Colonic mucosa (tissue), 4 donors: Measurements from ENCODE around the gene RYK. TPM values are rescaled to one million over a fixed set of nuclear protein-coding genes. Genes with fewer than 3 reads are reported as not detected.

Experiments used
- DNase-seq: peaks from one replicate; pipeline ENCODE4 v3.0.0-alpha.2; 2020
- H3K27ac ChIP-seq: fragments of 200-600 bp; one replicate; pipeline ENCODE4 v1.8.0; 2021
- H3K27me3 ChIP-seq: fragments of 200-600 bp; one replicate; pipeline ENCODE4 v1.8.0; 2021
- H3K36me3 ChIP-seq: fragments of 200-600 bp; one replicate; pipeline ENCODE4 v1.8.0; 2021
- H3K4me1 ChIP-seq: fragments of 200-600 bp; one replicate; pipeline ENCODE4 v1.8.0; 2021; ENCODE audit warnings: mild to moderate bottlenecking
- H3K4me3 ChIP-seq: fragments of 200-600 bp; one replicate; pipeline ENCODE4 v1.8.0; 2021
- H3K9ac ChIP-seq, 2 donors: one replicate each; pipeline ENCODE4 v1.7.0; 2013; ENCODE audit warnings: control low read depth in 2 of 2, low read depth in 2 of 2, low read length in 2 of 2
- H3K9me3 ChIP-seq: fragments of 200-600 bp; one replicate; pipeline ENCODE4 v1.8.0; 2021
- CTCF ChIP-seq: fragments of 200-600 bp; IDR thresholded peaks from one replicate; pipeline ENCODE4 v1.8.0; 2022; ENCODE audit warnings: antibody characterized with exemption, mild to moderate bottlenecking
- intact Hi-C: fragments of 100-400 bp; cut with DNase I; formaldehyde crosslinking; loops from one replicate; pipeline ENCODE4 v1.14.1; 2022
- total RNA-seq, 2 donors: library from RNA; stranded (reverse); fragmentation: NEBNext Ultra II Directional in 1 of 2; extraction: Animal tissue kit (Norgen Biotek cat#: 25700) in 1 of 2; gene quantifications; one replicate each; pipeline ENCODE4 v1.2.1, GENCODE V29; 2021
- donor health status: healthy.
- donor health status: DM: no; HTN: no; CAD: no.
- donor health status: DM: no; HTN: no; CAD: no.

RYK gene
- total RNA-seq, 2 donors from 2014 or later = 30.7 to 40.6 TPM

- Histone ChIP-seq H3K4me3 (no peak overlapping the region), H3K9ac (no peak overlapping the region), H3K9me3 (no peaks in the 10 kb centered on the region), H3K36me3 (no peaks in the 10 kb centered on the region), H3K27ac (no peak overlapping the region), H3K4me1 (no peaks in the 10 kb centered on the region), H3K27me3 (no peaks in the 10 kb centered on the region)
- no peak for TF ChIP-seq CTCF
- DNase-seq = no peak
- intact Hi-C loops = no loop called here
Observed at GRCh38 chr3:134143828-134144401, 106.7 kb downstream of the RYK start.

GRCh38 chr3:134136604-134137003 lies 114.1 kb downstream of the RYK start:
- no peaks in the 10 kb centered on the region for H3K27me3 ChIP-seq
- no peak overlapping the region for H3K27ac ChIP-seq
- intact Hi-C loops = no loop called here
- H3K36me3 ChIP-seq = no peaks in the 10 kb centered on the region
- H3K4me1 ChIP-seq = no peaks in the 10 kb centered on the region
- no peak overlapping the region for H3K4me3 ChIP-seq
- DNase-seq = no peak
- no peak overlapping the region for H3K9ac ChIP-seq
- no peaks in the 10 kb centered on the region for H3K9me3 ChIP-seq
- no peak for TF ChIP-seq CTCF

- intact Hi-C loops = no loop called here
- H3K27me3 ChIP-seq = no peaks in the 10 kb centered on the region
- no peak overlapping the region for H3K9ac ChIP-seq
- H3K9me3 ChIP-seq = no peaks in the 10 kb centered on the region
- no peak for TF ChIP-seq CTCF
- H3K36me3 ChIP-seq = no peaks in the 10 kb centered on the region
- no peak overlapping the region for H3K27ac ChIP-seq
- no peaks in the 10 kb centered on the region for H3K4me1 ChIP-seq
- DNase-seq = no peak
- H3K4me3 ChIP-seq = no peak overlapping the region
Observed at GRCh38 chr3:134134698-134135415, 115.8 kb downstream of the RYK start.

- DNase-seq = no peak
- TF ChIP-seq CTCF = no peak
- no peaks in the 10 kb centered on the region for H3K36me3 ChIP-seq
- H3K9ac ChIP-seq = no peak overlapping the region
- H3K27ac ChIP-seq = no peak overlapping the region
- H3K9me3 ChIP-seq = no peaks in the 10 kb centered on the region
- intact Hi-C loops = no loop called here
- H3K4me3 ChIP-seq = no peak overlapping the region
- no peaks in the 10 kb centered on the region for H3K27me3 ChIP-seq
- H3K4me1 ChIP-seq = no peaks in the 10 kb centered on the region
Observed at GRCh38 chr3:134134240-134134639, 116.4 kb downstream of the RYK start.

GRCh38 chr3:134132961-134133360 lies 117.7 kb downstream of the RYK start:
- no peaks in the 10 kb centered on the region for H3K4me1 ChIP-seq
- no peaks in the 10 kb centered on the region for H3K9me3 ChIP-seq
- no peak overlapping the region for H3K27ac ChIP-seq
- no peak for DNase-seq
- no peak for TF ChIP-seq CTCF
- no peaks in the 10 kb centered on the region for H3K36me3 ChIP-seq
- H3K9ac ChIP-seq = no peak overlapping the region
- intact Hi-C loops = no loop called here
- no peaks in the 10 kb centered on the region for H3K27me3 ChIP-seq
- no peak overlapping the region for H3K4me3 ChIP-seq
